A673 (cell line): ENCODE measurements around the gene NOL12.

Source experiments
- EZH2 ChIP-seq: fragments of 200-600 bp; sonication (generic); IDR thresholded peaks from 2 replicates; pipeline ENCODE4 v1.6.1; 2017; ENCODE audit warnings: borderline replicate concordance, low read depth, mild to moderate bottlenecking, mixed read lengths, antibody characterized with exemption, low read length; ENCODE audit not compliant: poor library complexity, severe bottlenecking
- TF ChIP-seq, protein P1 (sequence below): fragments of 300-800, 200-600 bp; sonication (generic); conservative IDR thresholded peaks from 2 replicates; pipeline ENCODE4 v1.5.1; 2017; ENCODE audit warnings: low read depth, mild to moderate bottlenecking, antibody characterized with exemption, low read length, moderate library complexity, mixed read lengths

DNA sequence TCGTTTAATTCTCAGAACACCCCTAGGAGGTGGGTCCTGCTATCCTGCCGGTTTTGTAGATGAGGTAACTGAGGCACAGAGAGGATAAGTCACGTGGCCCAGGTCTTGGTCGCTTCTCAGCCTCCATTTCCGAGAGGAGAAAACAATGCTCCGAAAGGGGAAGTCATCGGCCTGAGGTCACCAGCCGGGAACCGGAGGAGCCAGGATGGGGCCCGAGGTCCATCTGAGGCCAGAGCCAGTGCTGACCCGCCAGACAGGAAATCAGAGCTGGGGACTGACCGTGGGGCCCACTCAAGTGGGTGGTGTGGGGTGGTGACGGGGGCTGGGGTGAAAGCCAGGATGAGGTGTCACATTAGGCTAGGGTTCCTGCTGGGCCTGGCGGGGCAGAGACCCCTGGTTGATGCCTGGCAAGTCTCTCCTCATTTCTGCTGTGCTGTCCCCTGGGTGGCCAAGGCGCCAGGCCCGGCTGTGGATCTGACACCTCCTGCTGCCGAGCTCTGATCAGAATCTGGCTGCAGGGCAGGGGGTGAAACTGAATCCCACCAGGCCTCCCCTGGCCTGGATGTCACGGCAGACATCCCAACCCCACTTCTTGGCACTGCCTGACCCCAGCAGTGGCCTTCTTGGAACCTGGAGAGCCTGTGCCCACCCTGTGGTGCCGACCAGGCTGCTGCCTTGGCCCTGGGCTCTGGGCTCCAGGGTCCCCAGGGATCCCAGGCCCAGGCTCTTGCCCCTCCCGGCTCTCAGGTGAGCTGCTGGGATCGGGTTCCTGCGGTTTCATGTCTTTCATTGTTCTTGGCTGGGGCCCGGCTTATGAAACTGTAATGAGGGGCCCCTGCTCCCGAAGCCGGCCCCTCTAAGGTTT, 22.7 kb downstream of the NOL12 start:
- TF ChIP-seq, protein P1, sequence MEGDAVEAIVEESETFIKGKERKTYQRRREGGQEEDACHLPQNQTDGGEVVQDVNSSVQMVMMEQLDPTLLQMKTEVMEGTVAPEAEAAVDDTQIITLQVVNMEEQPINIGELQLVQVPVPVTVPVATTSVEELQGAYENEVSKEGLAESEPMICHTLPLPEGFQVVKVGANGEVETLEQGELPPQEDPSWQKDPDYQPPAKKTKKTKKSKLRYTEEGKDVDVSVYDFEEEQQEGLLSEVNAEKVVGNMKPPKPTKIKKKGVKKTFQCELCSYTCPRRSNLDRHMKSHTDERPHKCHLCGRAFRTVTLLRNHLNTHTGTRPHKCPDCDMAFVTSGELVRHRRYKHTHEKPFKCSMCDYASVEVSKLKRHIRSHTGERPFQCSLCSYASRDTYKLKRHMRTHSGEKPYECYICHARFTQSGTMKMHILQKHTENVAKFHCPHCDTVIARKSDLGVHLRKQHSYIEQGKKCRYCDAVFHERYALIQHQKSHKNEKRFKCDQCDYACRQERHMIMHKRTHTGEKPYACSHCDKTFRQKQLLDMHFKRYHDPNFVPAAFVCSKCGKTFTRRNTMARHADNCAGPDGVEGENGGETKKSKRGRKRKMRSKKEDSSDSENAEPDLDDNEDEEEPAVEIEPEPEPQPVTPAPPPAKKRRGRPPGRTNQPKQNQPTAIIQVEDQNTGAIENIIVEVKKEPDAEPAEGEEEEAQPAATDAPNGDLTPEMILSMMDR = no peak
- no peak for TF ChIP-seq EZH2
